ENCODE measurements around the gene YPEL3. TPM values are rescaled to one million over a fixed set of nuclear protein-coding genes. Genes with fewer than 3 reads are reported as not detected.
A peak's percentile ranks its signal among the peaks of the same experiment; 100 is the strongest.

YPEL3 gene
- total RNA-seq = 100 to 1,000 TPM; 106 to 143 (median 114) TPM

GRCh38 chr16:30096105-30096861 is at the start of gene YPEL3:
TSS of gene YPEL3 (minus strand) at chr16:30096213. CDS start at chr16:30095482, 731 bp downstream.
- peak; percentile 65 to 79 (median 69) for TF ChIP-seq POLR2AphosphoS5 (IDR thresholded peaks at IDR 0.05)
- TF ChIP-seq CTCF (IDR thresholded peaks at IDR 0.05) = no peak
- TF ChIP-seq POLR2A (IDR thresholded peaks at IDR 0.05) = no peak
- H3K36me3 ChIP-seq = no peaks in the 10 kb centered on the region
- peak; percentile 92 to 95 for DNase-seq (ENCODE audit: low spot score in 2 of 2)
- intact Hi-C loops (cut with DNase I; ENCODE audit: low total_unique reads) = loop anchor here (10.0 kb wide), 1 partner anchor 319 kb away; no protein-coding TSS in a partner anchor
- H3K4me3 ChIP-seq = peak within 1 kb of the TSS; percentile 65 to 100 (median 89)
- peak within 1 kb of the TSS; percentile 96 to 99 for H3K27ac ChIP-seq
- H3K27me3 ChIP-seq = no peaks in the 10 kb centered on the region
- no peaks in the 10 kb centered on the region for H3K9me3 ChIP-seq
- H3K4me1 ChIP-seq = peaks cover 13 to 17% of the 10 kb centered on the region in 2 donors

- intact Hi-C loops (cut with DNase I; ENCODE audit: low total_unique reads) = no loop called here
- no peaks in the 10 kb centered on the region for H3K36me3 ChIP-seq
- H3K27ac ChIP-seq = no peak overlapping the region
- no peak for TF ChIP-seq POLR2A (IDR thresholded peaks at IDR 0.05)
- TF ChIP-seq CTCF (IDR thresholded peaks at IDR 0.05) = no peak
- no peak for TF ChIP-seq POLR2AphosphoS5 (IDR thresholded peaks at IDR 0.05)
- no peak for DNase-seq (ENCODE audit: low spot score in 2 of 2)
- H3K27me3 ChIP-seq = no peaks in the 10 kb centered on the region
- no peak overlapping the region for H3K4me3 ChIP-seq
- peaks cover 4 to 6% of the 10 kb centered on the region in 2 donors for H3K9me3 ChIP-seq
- H3K4me1 ChIP-seq = no peaks in the 10 kb centered on the region
Observed at GRCh38 chr16:30145657-30146056, 49.6 kb upstream of the YPEL3 start.

GRCh38 chr16:30144917-30145316 is 48.9 kb upstream of the YPEL3 start:
- Histone ChIP-seq H3K27ac (no peak overlapping the region), H3K9me3 (peaks cover 4 to 6% of the 10 kb centered on the region in 2 donors), H3K4me3 (no peak overlapping the region), H3K4me1 (no peaks in the 10 kb centered on the region), H3K27me3 (no peaks in the 10 kb centered on the region), H3K36me3 (no peaks in the 10 kb centered on the region)
- intact Hi-C loops (cut with DNase I; ENCODE audit: low total_unique reads) = no loop called here
- no peak for TF ChIP-seq POLR2A (IDR thresholded peaks at IDR 0.05)
- TF ChIP-seq CTCF (IDR thresholded peaks at IDR 0.05) = no peak
- TF ChIP-seq POLR2AphosphoS5 (IDR thresholded peaks at IDR 0.05) = no peak
- DNase-seq (ENCODE audit: low spot score in 2 of 2) = no peak

- H3K4me1 ChIP-seq = no peaks in the 10 kb centered on the region
- H3K9me3 ChIP-seq = peaks cover 4% of the 10 kb centered on the region in 2 donors
- DNase-seq (ENCODE audit: low spot score in 2 of 2) = no peak
- no peak overlapping the region for H3K27ac ChIP-seq
- H3K4me3 ChIP-seq = no peak overlapping the region
- H3K27me3 ChIP-seq = no peaks in the 10 kb centered on the region
- H3K36me3 ChIP-seq = no peaks in the 10 kb centered on the region
- intact Hi-C loops (cut with DNase I; ENCODE audit: low total_unique reads) = no loop called here
- no peak for TF ChIP-seq POLR2A (IDR thresholded peaks at IDR 0.05)
- TF ChIP-seq POLR2AphosphoS5 (IDR thresholded peaks at IDR 0.05) = no peak
- no peak for TF ChIP-seq CTCF (IDR thresholded peaks at IDR 0.05)
Observed at GRCh38 chr16:30144017-30144416, 48.0 kb upstream of the YPEL3 start.

- no peaks in the 10 kb centered on the region for H3K9me3 ChIP-seq
- no peaks in the 10 kb centered on the region for H3K36me3 ChIP-seq
- no peaks in the 10 kb centered on the region for H3K27me3 ChIP-seq
- intact Hi-C loops (cut with DNase I; ENCODE audit: low total_unique reads) = no loop called here
- no peak for TF ChIP-seq POLR2AphosphoS5 (IDR thresholded peaks at IDR 0.05)
- TF ChIP-seq CTCF (IDR thresholded peaks at IDR 0.05) = no peak
- no peak for TF ChIP-seq POLR2A (IDR thresholded peaks at IDR 0.05)
- no peak for DNase-seq (ENCODE audit: low spot score in 2 of 2)
- H3K4me1 ChIP-seq = no peaks in the 10 kb centered on the region
- no peak overlapping the region for H3K4me3 ChIP-seq
- no peak overlapping the region for H3K27ac ChIP-seq
Observed at GRCh38 chr16:30143347-30143702, 47.3 kb upstream of the YPEL3 start.
